Measurements from ENCODE around the gene FOXL2NB.

The FOXL2NB gene

DNA sequence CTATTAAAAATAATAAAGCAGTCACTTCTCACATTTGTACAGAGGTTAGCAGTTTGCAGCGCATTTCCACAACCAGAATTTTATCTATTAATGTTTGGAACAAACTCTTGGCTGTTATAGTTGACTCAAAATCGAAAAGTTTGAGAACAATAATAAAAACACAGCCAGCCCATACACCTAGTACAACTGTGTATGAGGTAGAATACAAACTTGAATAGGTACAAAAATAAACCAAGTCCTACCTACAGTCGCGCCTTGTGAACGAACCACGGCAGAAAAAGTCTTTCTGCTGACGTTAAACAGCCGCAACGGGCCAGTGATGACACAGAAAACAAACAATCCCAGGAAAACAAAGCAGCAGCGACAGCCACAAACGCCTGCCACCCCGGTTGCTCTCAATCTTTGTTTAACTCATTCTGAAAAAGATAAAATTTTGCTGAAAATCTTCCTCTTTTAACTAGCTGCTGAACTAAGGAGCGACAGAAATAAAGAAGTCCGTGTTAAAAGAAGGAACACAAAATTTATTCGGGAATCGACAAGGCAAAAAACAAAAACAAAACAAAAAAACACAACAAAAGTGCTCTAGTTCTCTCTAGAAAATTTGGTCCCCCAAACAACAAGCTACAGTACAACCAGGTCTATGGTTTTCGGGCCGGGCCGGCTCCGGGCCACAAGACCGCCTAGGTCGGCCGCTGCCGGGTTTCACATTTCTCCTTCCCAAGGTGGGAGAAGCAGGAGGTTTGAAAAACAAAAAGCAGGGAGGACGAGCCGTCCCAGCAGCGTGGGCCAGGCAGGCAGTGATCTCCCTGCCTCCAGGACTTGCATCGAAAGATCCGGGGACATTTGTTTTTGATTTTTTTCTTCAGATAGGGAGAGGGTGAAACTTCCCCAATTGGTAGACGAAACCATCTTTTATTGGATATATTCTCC is 3.0 kb upstream of the FOXL2NB start:
- TF ChIP-seq, protein P1, sequence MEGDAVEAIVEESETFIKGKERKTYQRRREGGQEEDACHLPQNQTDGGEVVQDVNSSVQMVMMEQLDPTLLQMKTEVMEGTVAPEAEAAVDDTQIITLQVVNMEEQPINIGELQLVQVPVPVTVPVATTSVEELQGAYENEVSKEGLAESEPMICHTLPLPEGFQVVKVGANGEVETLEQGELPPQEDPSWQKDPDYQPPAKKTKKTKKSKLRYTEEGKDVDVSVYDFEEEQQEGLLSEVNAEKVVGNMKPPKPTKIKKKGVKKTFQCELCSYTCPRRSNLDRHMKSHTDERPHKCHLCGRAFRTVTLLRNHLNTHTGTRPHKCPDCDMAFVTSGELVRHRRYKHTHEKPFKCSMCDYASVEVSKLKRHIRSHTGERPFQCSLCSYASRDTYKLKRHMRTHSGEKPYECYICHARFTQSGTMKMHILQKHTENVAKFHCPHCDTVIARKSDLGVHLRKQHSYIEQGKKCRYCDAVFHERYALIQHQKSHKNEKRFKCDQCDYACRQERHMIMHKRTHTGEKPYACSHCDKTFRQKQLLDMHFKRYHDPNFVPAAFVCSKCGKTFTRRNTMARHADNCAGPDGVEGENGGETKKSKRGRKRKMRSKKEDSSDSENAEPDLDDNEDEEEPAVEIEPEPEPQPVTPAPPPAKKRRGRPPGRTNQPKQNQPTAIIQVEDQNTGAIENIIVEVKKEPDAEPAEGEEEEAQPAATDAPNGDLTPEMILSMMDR (IDR thresholded peaks at IDR 0.05; ENCODE audit: low read depth, low read length) = no peak
- H3K4me3 ChIP-seq (ENCODE audit: low read depth, low read length) = no peak overlapping the region

DNA sequence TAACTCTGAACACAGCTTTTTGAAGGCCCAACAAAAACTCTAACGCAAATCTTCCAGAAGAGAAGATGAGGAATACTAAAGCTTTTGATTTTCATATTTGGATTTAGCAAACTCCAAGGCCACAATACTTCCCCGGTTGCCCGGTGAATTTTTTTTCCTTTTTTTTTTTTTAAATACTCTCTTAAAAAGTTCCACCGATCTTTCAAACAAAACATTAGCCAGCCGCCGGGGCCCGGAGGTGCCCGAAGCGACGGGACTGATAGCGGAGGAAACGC is 2.4 kb upstream of the FOXL2NB start:
- no peak overlapping the region for H3K4me3 ChIP-seq (ENCODE audit: low read depth, low read length)
- TF ChIP-seq, protein P1 (IDR thresholded peaks at IDR 0.05; ENCODE audit: low read depth, low read length) = no peak

DNA sequence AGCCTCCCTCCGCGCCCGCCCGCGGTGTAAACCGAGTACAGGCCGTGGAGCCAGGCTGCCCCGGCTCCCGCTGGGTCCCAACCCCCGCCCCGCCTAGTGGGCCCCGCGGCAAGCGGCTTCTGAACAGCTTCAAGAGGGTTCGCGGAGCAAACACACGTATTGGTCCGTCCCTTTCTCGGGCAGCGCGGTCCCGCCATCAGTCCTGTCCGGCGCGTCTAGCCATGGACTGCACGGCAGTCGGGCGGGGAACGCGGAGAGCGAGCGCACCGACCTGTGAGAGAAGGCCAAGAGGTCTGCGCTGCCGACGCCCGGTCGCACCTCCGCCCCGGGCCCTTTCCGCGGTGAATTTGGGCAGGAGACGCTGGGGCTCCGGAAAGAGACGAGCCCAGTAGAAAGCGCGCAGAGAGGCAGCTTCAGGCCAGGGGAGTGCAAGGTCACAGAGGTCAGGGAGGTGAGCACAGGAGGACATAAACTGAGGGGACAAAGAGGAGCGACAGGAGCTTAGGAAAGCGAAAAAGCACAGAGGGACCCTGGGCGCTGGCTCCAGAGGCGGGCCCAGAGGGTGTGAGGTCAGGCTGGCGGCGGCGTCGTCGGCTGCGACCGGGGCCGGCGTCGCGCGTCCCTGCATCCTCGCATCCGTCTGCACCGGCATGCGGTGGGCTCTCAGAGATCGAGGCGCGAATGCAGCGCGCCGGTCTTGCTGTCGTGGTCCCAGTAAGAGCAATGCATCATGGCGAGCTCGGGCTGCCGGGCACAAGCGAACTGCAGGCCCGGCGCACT is 1.9 kb upstream of the FOXL2NB start:
- H3K4me3 ChIP-seq (ENCODE audit: low read depth, low read length) = no peak overlapping the region
- TF ChIP-seq, protein P1 (IDR thresholded peaks at IDR 0.05; ENCODE audit: low read depth, low read length) = no peak

DNA sequence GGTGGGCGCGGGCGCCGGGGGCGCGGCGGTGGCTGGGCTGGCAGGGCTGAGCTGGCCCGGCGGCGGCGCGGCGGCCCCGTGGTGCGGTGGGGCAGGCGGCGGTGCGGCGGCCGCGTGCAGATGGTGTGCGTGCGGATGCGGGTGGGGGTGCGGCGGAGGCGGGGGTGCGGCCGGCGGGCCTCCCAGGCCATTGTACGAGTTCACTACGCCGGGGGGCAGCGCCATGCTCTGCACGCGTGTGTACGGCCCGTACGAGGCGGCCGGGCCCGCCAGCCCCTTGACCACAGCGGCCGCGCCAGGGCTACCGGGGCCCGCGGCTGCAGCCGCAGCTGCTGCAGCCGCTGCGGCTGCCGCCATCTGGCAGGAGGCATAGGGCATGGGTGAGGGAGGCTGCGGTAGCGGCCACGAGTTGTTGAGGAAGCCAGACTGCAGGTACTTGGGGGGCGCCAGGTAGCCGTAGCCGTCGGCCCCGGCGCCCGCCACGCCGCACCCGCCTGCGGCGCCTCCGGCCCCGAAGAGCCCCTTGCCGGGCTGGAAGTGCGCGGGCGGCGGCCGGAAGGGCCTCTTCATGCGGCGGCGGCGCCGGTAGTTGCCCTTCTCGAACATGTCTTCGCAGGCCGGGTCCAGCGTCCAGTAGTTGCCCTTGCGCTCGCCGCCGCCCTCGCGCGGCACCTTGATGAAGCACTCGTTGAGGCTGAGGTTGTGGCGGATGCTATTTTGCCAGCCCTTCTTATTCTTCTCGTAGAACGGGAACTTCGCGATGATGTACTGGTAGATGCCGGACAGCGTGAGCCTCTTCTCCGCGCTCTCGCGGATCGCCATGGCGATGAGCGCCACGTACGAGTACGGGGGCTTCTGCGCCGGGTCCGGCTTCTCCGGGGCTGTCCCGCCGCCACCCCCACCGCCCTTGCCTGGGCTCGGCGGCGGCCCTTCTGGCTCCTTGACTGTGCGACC is 1.0 kb upstream of the FOXL2NB start:
- H3K4me3 ChIP-seq (ENCODE audit: low read depth, low read length) = peak overlapping the region; percentile 33
- TF ChIP-seq, protein P1 (IDR thresholded peaks at IDR 0.05; ENCODE audit: low read depth, low read length) = no peak

DNA sequence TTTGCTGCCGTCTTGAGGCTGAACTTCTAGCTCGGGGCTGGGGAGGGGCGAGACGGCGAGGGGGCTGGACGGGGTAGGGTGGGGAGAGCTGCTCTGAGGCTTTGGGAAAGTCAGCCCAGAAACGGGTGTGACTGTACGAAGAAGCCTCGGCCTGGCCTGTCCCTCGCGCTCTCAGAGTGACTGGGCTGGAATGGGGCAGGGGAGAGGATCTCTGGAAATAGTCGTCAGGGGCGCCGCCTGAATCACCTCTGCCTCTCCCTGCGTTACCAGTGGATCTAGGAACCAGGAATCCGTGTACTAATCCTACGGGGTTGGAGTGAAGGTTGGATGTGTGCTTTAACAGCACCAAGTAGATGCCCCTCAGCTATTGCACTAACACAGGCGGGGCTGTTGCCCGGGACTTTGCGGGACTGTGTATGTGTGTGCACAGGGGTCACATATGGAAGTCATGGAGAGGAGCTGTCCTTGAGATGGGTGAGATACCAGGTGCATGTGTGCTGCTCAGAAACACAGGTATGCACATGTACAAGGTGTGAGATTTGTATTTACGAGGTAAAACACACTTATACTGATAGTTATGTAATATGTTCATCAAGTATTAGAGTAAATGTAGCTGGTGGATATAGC is 591 bp downstream of the FOXL2NB start:
- TF ChIP-seq, protein P1 (IDR thresholded peaks at IDR 0.05; ENCODE audit: low read depth, low read length) = no peak

DNA sequence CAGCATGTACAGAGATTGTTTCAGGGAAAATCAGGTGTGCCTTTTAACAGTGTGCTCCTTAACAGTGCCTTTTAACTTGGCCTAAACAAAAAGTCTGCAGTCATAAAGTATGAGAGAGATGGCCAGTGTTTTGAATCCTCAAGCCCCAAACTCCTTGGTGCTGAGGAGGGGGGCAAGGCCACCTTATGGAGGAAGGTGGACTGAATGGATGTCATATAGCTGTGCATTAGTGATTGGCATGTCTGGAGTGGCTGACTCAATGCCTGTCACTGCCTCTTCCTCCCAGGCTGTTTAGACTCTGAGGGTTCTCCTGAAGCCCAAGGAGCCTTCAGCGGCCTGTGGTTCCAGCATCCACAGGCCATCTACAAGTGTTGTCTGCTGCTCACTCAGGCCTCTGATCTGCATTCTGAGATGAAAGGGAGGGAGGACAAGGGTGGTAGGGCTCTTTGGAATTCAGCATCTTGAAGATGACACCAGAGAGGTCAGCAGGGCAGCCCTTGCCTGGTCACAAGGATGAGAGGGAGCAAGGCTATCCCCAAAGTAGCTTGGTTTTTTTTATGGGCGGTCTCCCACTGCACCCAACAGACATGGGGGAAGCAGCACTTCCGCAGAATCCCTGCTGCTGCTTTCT is 1.5 kb downstream of the FOXL2NB start:
- no peak overlapping the region for H3K4me3 ChIP-seq (ENCODE audit: low read depth, low read length)
- TF ChIP-seq, protein P1 (IDR thresholded peaks at IDR 0.05; ENCODE audit: low read depth, low read length) = no peak

More for the DNA sequence above, 591 bp downstream of the FOXL2NB start:
- no peak overlapping the region for H3K4me3 ChIP-seq (ENCODE audit: low read depth, low read length)
